Measurements from ENCODE around the gene PIEZO2.
"Not testable (repeated sequence)": the region's sequence is repeated elsewhere in the genome, so short reads cannot be mapped to it uniquely, and the experiment has no call there.

PIEZO2 gene

GRCh38 chr18:10926621-10927161 is 222.7 kb downstream of the PIEZO2 start:
- DNase-seq (ENCODE audit: insufficient read length, low spot score) (peak; percentile 24), FAIRE-seq (peak; percentile 67)
- TF ChIP-seq POLR2AphosphoS5 (IDR thresholded peaks at IDR 0.05; ENCODE audit: low read depth, low read length) (no peak; the same call in 1 of the 2 replicates), SPI1 (IDR thresholded peaks at IDR 0.05; ENCODE audit: low read depth, low read length) (peak; percentile 67), POLR2A (IDR thresholded peaks at IDR 0.05; ENCODE audit: low read depth, low read length) (0 out of 2 replicates have a peak, but pooled peaks have one; percentile 24)

- DNase-seq (ENCODE audit: insufficient read length, low spot score) (no peak), FAIRE-seq (no peak)
- no peak for TF ChIP-seq POLR2AphosphoS5 (IDR thresholded peaks at IDR 0.05; ENCODE audit: low read depth, low read length)
- no peak for TF ChIP-seq POU2F2 (IDR thresholded peaks at IDR 0.05; ENCODE audit: low read depth, low read length)
- no peak for TF ChIP-seq TAF1 (IDR thresholded peaks at IDR 0.05; ENCODE audit: low read depth, low read length)
- TF ChIP-seq PAX5 (IDR thresholded peaks at IDR 0.05; ENCODE audit: insufficient read depth, low read length, severe bottlenecking): no peak
- TF ChIP-seq POLR2A (IDR thresholded peaks at IDR 0.05; ENCODE audit: low read depth, low read length): no peak
- TF ChIP-seq SPI1 (IDR thresholded peaks at IDR 0.05; ENCODE audit: low read depth, low read length): no peak
Measured at GRCh38 chr18:10924290-10924689, 225.1 kb downstream of the PIEZO2 start.

- DNase-seq (ENCODE audit: insufficient read length, low spot score) (no peak), FAIRE-seq (peak; percentile 28)
- TF ChIP-seq SPI1 (IDR thresholded peaks at IDR 0.05; ENCODE audit: low read depth, low read length) (no peak), POLR2A (IDR thresholded peaks at IDR 0.05; ENCODE audit: low read depth, low read length) (no peak), POU2F2 (IDR thresholded peaks at IDR 0.05; ENCODE audit: low read depth, low read length) (no peak), TAF1 (IDR thresholded peaks at IDR 0.05; ENCODE audit: low read depth, low read length) (no peak), POLR2AphosphoS5 (IDR thresholded peaks at IDR 0.05; ENCODE audit: low read depth, low read length) (no peak), PAX5 (IDR thresholded peaks at IDR 0.05; ENCODE audit: insufficient read depth, low read length, severe bottlenecking) (no peak)
Measured at GRCh38 chr18:10923551-10924070, 225.8 kb downstream of the PIEZO2 start.

- TF ChIP-seq POU2F2 (IDR thresholded peaks at IDR 0.05; ENCODE audit: low read depth, low read length) (no peak), TAF1 (IDR thresholded peaks at IDR 0.05; ENCODE audit: low read depth, low read length) (no peak), POLR2AphosphoS5 (IDR thresholded peaks at IDR 0.05; ENCODE audit: low read depth, low read length) (no peak), POLR2A (IDR thresholded peaks at IDR 0.05; ENCODE audit: low read depth, low read length) (no peak), SPI1 (IDR thresholded peaks at IDR 0.05; ENCODE audit: low read depth, low read length) (no peak), PAX5 (IDR thresholded peaks at IDR 0.05; ENCODE audit: insufficient read depth, low read length, severe bottlenecking) (no peak)
- FAIRE-seq (no peak), DNase-seq (ENCODE audit: insufficient read length, low spot score) (no peak)
Measured at GRCh38 chr18:10923141-10923540, 226.2 kb downstream of the PIEZO2 start.

- not testable (repeated sequence) for FAIRE-seq; DNase-seq (ENCODE audit: insufficient read length, low spot score)
Measured at GRCh38 chr18:10922712-10923111, 226.7 kb downstream of the PIEZO2 start.

GRCh38 chr18:10920309-10920708 is 229.1 kb downstream of the PIEZO2 start:
- not testable (repeated sequence) for FAIRE-seq; DNase-seq (ENCODE audit: insufficient read length, low spot score)

GRCh38 chr18:10919851-10920250 is 229.5 kb downstream of the PIEZO2 start:
- no peak for DNase-seq (ENCODE audit: insufficient read length, low spot score)
- peak; percentile 60 for FAIRE-seq
- TF ChIP-seq TAF1 (IDR thresholded peaks at IDR 0.05; ENCODE audit: low read depth, low read length) (no peak), SPI1 (IDR thresholded peaks at IDR 0.05; ENCODE audit: low read depth, low read length) (no peak), PAX5 (IDR thresholded peaks at IDR 0.05; ENCODE audit: insufficient read depth, low read length, severe bottlenecking) (no peak), POLR2A (IDR thresholded peaks at IDR 0.05; ENCODE audit: low read depth, low read length) (no peak), POU2F2 (IDR thresholded peaks at IDR 0.05; ENCODE audit: low read depth, low read length) (no peak), POLR2AphosphoS5 (IDR thresholded peaks at IDR 0.05; ENCODE audit: low read depth, low read length) (no peak)

GRCh38 chr18:10916865-10917264 is 232.5 kb downstream of the PIEZO2 start:
- no peak for FAIRE-seq
- TF ChIP-seq PAX5 (IDR thresholded peaks at IDR 0.05; ENCODE audit: insufficient read depth, low read length, severe bottlenecking) (no peak), POU2F2 (IDR thresholded peaks at IDR 0.05; ENCODE audit: low read depth, low read length) (no peak), SPI1 (IDR thresholded peaks at IDR 0.05; ENCODE audit: low read depth, low read length) (no peak), POLR2AphosphoS5 (IDR thresholded peaks at IDR 0.05; ENCODE audit: low read depth, low read length) (no peak), POLR2A (IDR thresholded peaks at IDR 0.05; ENCODE audit: low read depth, low read length) (no peak), TAF1 (IDR thresholded peaks at IDR 0.05; ENCODE audit: low read depth, low read length) (no peak)
- DNase-seq (ENCODE audit: insufficient read length, low spot score): no peak

- DNase-seq (ENCODE audit: insufficient read length, low spot score) (no peak), FAIRE-seq (no peak)
- TF ChIP-seq SPI1 (IDR thresholded peaks at IDR 0.05; ENCODE audit: low read depth, low read length): no peak
- TF ChIP-seq POLR2A (IDR thresholded peaks at IDR 0.05; ENCODE audit: low read depth, low read length): no peak
- TF ChIP-seq PAX5 (IDR thresholded peaks at IDR 0.05; ENCODE audit: insufficient read depth, low read length, severe bottlenecking): no peak
- TF ChIP-seq POU2F2 (IDR thresholded peaks at IDR 0.05; ENCODE audit: low read depth, low read length): no peak
- no peak for TF ChIP-seq POLR2AphosphoS5 (IDR thresholded peaks at IDR 0.05; ENCODE audit: low read depth, low read length)
- no peak for TF ChIP-seq TAF1 (IDR thresholded peaks at IDR 0.05; ENCODE audit: low read depth, low read length)
Measured at GRCh38 chr18:10916387-10916786, 233.0 kb downstream of the PIEZO2 start.

- FAIRE-seq; DNase-seq (ENCODE audit: insufficient read length, low spot score): not testable (repeated sequence)
Measured at GRCh38 chr18:10915748-10916147, 233.6 kb downstream of the PIEZO2 start.

GRCh38 chr18:10914610-10915009 is 234.8 kb downstream of the PIEZO2 start:
- not testable (repeated sequence) for FAIRE-seq; DNase-seq (ENCODE audit: insufficient read length, low spot score)

Data from GM12891 (cell line).